NCI-H510A treated with DMSO at 0.1 percent for 48 hours (cell line): ENCODE data around the gene HOXD8.
A peak's percentile ranks its signal among the peaks of the same experiment; 100 is the strongest.

Experiments
- DNase-seq: peaks from one replicate; lab custom pipeline; 2025; lab: John Stamatoyannopoulos, UW

Gene HOXD8

DNA sequence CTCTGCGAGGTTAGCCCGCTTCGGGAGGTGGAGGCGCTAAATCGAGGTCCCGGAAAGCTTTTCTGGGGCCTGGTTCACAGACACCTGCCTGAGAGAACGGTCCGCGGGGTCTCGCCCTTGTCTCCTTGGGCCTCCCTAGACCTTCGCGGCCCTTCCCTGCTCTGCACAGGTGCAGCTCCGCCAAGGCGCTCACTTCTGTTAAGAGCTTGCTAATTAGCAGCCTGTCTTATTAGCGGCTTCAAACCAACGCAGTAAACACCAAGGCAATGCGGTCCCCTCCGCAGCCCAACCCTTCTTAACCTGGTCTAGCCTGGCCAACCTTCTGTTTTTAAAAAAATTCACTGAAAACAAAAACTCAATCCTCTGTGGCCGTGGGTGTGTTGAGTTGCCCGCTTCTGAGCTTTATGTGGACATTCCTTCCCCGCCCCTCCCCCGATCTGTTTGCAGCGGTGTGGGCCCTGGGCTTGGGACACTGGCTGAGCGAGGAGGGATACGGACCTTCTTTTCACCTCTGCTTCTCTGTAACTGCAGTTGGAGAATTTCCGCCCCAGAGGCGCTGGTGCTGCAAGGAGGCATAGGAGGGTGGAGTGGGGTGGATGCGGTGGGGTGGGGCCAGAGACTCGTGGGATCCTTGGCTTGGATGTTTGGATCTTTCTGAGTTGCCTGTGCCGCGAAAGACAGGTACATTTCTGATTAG is 18.4 kb downstream of the HOXD8 start:
- DNase-seq: no peak

DNA sequence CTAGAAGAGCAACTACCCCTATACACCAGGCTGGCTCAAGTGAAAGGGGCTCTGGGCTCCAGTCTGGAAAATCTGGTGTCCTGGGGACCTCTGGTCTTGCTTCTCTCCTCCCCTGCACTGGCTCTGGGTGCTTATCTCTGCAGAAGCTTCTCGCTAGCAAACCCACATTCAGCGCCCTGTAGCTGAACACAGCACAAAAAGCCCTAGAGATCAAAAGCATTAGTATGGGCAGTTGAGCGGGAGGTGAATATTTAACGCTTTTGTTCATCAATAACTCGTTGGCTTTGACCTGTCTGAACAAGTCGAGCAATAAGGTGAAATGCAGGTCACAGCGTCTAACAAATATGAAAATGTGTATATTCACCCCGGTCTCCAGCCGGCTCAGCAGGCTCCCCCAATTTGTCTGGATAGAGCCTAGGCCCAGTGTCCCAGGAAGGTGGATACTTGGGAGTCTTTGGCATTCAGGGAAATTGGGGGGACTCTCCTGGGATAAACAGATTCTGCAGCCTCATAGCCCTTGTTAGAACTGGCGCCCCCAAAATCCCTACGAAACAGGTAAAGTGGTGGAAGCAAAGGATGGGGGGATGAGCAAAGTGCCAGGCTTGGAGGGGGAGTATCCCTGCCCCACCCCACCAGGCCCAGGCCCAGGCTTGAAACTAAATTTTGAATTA is 19.4 kb downstream of the HOXD8 start:
- no peak for DNase-seq

DNA sequence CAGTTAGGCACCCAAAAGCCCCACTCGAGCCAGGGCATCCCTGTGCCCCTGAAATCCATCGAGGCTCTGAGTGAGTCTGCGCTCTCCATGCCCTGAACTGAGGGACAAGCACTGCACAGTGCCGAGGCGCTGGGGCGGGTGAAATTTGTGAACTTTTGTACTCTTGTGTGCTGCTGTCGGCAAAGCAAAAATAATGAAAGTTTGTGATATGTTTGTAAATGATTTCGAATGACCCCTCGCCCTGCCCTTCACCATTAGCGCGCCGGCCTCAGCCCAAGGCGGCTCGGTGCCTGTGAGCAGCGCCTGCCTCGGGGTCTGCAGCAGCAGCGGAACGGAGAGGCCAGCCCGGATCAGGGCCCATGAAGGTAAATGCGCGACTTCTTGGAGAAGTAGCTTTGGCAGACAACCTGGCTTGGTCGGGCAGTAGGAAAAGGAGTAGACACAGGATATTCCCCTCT is 20.0 kb downstream of the HOXD8 start:
- no peak for DNase-seq

DNA sequence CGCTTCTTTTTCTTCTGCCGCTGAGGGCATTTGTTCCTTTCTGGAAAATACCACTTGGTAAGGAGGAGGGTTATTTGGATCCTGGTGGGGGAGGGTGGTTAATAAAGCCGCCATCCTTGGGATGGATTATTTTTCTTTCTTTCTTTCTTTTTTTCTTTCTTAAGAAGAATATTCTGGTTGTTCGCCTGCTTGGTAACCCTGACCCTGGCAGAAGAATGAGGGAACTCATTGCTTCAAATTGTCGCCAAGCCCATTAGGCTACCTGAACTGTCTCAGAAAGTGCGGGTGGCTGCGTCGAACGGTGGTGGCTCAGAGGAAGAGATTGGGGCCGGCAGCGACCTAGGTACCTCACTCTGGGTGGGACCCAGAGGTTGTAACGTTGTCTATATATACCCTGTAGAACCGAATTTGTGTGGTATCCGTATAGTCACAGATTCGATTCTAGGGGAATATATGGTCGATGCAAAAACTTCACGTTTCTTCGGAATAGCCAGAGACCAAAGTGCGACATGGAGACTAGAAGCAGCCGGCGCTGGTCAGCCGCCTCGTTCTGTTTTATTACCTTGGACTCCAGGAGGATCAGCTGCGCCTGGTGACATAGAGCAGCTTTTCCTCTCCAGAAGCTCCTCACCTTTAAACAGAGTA is 20.6 kb downstream of the HOXD8 start:
- DNase-seq: no peak

DNA sequence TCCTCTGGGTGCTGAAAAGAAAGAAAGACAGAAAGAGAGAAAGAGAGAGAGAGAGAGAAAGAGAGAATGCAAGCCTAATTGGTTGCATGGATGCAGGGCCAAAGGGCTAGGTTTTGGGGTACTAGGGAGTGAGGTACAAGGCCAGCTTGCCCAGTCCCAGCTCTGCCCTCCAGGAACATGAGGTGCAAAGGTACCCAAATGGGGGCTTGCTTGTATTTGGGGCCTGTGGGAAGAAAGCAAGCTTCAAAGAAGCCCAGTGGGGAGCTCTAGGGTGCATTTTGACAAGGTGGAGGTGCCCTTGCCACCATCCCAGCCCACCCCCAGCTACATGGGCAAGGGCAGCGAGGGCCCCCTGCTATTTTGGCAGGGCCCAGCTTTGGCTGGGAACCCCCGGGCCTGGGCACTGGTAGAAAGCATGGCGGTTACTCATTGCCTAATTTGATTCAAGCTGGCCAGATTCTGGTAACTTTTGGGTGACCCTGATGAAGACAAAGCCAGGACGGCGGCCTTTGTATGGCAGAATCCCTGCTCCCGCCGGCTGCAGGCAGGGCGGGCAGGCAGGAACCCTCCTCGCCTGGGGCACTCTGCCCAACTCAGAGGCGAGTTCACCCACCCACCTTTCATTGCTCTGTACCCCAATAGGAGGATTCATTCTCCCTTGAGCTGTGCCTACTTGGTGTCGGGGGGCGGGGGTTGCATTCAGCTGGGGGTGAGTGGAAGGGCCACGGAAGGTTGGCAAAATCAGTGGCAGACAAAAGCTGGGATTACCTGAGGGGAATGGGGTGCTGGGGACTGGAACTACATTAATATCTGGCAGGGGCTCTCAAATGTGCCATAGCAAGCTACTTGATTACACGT is 21.3 kb downstream of the HOXD8 start:
- DNase-seq: no peak

DNA sequence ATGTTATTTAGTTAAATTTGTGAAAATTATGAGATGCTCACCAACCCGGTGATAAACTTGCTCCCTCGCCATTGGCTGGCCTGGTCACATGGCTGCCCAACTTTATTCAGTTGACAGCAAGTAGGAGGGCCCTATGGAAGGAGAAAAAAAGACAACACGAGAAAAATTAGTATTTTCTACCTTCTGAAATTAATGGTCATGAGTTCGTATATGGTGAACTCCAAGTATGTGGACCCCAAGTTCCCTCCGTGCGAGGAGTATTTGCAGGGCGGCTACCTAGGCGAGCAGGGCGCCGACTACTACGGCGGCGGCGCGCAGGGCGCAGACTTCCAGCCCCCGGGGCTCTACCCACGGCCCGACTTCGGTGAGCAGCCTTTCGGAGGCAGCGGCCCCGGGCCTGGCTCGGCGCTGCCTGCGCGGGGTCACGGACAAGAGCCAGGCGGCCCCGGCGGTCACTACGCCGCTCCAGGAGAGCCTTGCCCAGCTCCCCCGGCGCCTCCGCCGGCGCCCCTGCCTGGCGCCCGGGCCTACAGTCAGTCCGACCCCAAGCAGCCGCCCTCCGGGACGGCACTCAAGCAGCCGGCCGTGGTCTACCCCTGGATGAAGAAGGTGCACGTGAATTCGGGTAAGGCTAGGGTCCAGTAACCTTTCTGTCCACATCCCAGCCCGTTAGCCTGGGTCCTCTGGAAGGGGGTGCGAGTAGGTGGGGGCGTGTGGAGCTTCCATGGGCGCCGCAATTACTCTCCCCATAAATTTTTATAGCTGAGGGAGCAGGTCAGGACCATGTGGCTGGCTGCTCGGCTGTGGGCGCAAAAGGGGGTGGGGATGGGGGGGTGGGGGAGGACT is 22.2 kb downstream of the HOXD8 start, which contains the start of gene HOXD4:
Gene HOXD4 (plus strand): TSS at position 109 of the 846 bp plus-strand sequence. CDS start 84 bp downstream, at position 193.
- no peak for DNase-seq

DNA sequence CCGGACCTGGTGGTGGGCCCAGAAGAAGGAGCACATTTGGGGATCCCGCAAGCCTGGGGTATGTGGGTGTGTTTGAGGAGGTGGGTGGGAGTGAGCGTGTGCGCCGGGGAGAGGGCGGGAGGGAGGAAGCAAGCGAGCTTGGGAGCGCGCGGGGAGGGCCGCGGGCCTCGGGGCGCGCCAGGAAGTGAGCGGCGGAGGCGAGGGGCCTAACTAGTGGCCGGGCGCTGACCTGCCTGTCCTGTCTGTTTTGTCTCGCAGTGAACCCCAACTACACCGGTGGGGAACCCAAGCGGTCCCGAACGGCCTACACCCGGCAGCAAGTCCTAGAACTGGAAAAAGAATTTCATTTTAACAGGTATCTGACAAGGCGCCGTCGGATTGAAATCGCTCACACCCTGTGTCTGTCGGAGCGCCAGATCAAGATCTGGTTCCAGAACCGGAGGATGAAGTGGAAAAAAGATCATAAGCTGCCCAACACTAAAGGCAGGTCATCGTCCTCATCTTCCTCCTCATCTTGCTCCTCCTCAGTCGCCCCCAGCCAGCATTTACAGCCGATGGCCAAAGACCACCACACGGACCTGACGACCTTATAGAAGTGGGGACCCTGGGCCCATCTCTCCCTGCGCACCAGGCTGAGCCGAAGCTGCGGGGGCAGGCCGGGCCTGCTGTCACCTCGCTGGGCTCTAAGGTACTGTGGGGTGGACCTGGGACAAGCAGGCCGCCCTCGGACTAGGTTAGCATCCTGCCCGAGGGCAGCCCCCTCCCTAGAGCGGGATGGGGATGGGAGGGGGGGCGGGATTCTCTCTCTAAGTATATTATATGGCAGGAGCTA is 23.1 kb downstream of the HOXD8 start:
- DNase-seq: peak; percentile 54

DNA sequence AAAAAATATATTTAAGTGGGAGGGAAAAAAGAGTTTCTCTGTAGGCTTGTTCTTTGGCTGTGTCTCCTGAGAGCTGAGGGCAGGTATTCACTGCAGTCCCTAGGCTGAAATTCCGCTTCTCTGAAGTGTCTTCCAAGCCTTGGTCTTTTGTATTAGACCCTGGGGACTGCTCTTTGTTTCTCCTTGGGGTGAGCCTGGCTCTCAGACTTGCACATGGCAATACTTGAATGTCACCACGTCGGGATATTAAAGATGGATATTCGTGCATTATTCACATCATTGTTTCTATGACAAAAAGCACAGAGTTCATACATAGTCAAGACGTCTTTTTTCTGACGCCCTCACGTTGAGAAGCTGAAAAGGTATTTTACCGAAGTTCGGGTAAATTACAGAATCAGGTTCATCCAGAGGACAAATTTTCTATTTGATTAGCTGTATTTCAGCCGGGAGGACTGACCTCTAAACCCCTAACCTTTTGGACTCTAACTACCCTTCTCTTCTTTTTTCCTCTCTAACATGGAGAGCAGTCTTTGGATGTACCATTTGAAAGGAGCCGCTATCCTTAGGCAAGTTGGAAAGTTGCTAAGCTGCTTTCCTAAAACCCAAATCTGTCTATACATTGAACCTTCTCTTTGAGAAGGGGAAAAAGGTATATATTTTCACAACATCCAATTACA is 25.2 kb downstream of the HOXD8 start:
- DNase-seq: no peak

DNA sequence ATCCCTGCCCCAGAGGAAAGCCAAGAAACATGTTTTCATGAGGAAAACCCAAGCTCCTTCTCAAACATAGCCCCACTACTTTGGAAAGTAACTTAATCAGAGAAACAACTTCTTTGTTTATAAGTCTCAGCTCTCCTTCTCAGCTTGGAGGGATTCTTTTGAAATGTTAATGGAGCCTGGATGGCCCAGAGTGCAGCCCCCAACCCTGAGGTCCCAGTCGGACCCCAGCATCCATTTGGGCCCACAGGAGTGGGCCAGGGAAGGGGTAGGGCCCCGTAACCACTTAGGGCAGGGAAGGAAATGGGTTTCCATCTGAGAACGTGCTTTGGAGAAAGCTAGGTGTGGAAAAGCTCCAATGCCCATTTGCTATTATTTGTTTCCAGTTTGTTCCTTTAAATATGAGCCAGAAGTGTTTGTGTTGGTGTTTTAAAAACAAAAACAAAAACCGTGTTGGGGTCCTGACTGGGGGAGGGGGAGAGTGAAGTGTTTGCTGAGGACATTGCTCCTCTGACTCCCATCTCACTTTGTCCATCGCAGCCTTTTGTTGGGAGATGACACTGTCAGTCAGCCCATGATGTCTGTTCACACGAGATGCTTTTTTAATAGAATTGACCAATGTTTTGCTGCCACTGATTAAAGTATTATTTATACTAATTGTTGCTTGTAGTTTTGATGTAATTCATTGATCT is 26.0 kb downstream of the HOXD8 start:
- no peak for DNase-seq

DNA sequence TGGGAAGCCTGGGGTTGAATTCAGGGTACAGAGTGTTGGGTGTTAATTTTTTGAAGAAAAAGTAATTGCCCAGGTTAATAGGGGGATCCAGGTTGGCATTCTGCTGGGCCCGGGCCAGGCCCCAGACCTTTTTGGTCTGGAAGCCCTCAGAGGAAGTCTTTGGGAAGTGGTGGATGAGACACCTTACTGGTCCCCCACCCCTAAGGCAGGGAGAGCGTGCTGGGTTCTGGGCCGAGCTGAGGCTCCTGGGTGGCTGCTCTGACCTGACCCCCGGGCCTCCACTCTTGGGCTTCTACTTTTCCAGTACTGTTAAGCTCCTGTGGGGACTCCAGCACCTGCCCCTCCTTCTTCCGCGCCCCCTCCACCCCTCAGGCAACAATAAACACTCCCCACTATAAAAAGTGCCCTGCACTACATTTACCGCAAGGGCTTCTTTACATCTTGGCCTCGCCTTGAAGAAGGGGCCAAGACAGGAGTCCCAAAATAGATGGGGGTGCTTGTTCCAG is 26.8 kb downstream of the HOXD8 start:
- DNase-seq: no peak

DNA sequence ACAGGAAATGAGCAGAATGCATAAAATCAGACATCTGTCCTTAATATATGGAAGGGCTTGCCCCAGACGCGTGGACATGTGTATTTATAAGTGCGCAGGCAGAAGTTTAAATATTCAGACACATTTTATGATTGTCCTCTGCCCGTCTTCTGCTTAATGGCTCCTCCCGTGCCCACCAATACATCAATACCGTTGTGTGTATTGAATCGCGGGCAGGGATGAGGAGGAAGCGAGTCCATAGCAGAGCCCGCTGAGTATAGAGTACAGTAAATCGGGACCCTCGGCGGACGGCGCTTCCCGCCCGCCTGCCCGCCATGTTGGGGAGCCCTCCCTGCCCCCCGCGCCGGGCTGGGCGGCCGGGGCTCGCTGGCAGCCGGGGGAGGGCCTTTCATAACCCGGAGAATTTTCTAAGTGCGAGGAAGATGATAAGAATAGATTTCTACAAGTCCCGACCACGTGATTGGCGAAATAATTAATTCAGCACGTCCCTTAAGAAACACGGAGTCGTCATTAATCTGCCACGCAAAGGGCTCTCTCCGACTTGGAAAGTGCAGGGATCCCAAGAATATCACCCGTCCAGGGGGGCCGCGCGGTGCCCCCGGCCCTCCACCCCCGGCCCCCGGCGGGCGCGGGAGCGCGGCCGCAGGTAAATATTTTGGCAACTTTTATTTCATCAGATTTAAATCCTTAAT is 27.4 kb downstream of the HOXD8 start, which contains the start of gene HOXD3:
Gene HOXD3 (plus strand): TSS at position 501 of the 692 bp plus-strand sequence. CDS start 11,808 bp downstream, outside the sequence.
- peak; percentile 43 for DNase-seq

DNA sequence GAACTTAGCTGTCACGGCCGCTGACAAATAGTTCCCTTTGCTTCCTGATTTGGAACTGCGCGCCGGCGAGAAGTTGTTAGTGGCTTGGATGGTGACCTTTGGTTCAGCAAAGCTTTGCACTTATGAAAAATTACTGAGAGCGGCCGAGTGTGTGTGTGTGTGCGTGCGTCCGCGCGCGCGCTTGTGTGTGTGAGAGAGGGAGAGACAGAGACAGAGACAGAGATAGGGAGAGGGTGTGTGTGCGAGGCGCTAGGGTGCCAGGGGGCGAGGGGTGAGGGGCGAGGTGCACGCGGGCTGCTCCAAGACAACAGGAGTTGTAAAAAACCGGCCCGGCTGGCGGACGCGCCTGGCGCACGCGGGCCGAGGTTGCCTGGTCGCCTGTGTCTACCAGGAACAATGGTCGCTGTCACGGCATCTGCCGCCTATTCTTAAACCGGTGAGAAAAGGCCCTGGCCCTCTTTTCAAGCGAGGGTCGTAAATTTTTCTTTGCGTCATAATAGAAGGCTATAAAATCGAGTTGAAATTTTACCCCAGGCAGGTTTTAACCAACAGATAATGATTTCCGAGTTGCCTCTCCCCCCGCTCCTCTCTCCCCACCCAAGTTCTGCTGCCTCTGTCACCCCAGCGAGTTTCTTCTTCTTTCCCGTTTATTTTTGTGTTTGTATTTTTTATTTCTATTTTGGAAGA is 28.1 kb downstream of the HOXD8 start:
- peak; percentile 67 for DNase-seq

DNA sequence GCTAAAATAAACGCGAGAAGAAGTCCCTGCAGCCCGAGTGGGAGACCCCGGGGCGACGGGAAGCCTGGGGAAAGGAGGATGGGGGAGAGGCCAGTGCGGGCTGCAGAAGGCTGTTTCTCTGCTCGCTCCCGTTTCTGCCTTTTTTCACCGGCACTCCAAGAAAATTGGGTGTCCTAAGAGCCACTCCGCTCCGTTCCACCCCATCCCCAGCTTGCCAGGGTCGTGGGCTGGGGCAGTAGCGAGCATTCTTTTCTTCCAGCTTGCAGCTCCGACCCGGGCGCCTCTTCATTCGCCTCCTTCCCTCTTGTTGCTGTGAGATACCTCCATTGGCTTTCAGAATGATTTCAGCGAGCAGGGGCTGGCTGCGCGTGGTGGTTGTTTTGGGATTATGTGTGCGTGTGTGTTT is 28.7 kb downstream of the HOXD8 start:
- DNase-seq: peak; percentile 67

DNA sequence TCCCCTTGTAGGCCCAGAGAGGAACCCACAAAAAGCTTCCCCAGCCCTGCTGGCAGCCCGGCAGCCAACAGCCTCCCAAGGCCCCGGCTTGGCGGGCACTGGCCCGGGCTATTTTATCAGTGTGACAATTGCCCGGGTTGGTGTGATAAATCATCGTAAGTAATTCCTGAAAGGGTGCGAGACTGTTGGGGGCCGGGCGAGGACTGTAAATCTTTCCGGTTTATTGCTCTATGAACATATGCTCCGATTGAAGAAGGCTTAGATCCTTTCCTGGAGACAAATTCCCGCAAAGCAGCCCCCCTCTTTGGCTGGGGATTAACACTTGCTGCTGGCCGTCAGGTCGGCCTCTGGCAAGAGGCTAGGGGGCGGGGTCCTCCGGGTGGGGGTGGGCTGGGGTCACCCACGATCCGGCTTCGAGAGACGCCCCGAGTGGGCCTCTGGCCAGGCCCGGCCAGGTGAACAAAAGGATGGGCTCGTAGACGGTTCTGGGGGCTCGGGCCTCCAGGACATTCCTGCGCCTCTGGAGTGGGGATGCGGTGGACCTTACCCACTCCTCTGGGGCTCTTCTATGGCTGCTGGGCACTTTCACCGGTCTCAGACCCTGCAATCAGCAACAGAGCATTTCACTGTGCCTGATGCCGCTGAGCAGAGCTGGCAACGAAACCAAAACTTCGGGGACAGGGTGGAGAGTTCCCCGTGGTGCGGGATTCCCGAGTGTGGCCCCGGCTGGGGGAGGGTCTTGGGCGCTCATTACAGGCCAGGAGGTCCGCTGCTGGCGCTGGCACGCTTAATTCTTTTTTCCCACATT is 29.6 kb downstream of the HOXD8 start:
- DNase-seq: no peak

DNA sequence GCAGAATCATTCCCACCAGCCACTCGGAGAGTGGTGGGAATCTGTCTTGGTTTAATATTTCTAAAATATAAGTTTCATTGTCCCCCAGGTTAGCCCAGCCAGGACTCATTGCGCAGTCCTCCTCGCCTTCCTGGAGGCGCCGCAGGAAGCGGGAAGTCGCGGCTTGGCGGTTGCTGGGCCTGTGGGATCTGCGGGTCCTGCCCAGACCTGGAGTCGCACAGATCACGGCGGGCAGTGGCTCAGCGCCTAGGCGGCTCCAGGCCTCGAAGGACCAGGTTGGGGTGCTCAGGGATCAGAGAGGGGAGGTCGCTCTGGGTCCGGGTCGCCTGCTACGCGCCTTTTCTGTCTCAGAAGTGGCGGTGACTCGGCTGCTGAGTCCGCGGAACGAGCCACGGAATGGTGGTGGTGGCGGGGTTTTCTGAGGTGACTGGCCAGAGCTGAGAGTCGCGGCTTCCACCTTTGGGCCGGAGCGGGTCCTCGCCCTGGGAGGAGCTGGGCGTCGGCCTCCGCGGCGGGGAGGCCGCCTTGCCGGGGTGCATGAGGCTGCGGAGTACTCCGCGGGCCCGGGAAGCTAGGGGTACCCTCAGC is 30.3 kb downstream of the HOXD8 start:
- DNase-seq: no peak
